PFSK-1 (cell line): ENCODE measurements around the gene CREB3.

Experiments used
- FOXP2 ChIP-seq: optimal IDR thresholded peaks from 2 replicates; pipeline ENCODE3; 2011; ENCODE audit warnings: borderline replicate concordance, control low read depth, inconsistent platforms; ENCODE audit not compliant: insufficient read depth; ENCODE audit errors: extremely low read length, extremely low read depth
- POLR2AphosphoS5 ChIP-seq: IDR thresholded peaks from 2 replicates; pipeline ENCODE4 v1.6.1; 2012; ENCODE audit warnings: low read depth, mild to moderate bottlenecking, control low read depth, low read length, moderate library complexity
- SIN3A ChIP-seq: IDR thresholded peaks from 2 replicates; pipeline ENCODE4 v1.6.1; 2012; ENCODE audit warnings: mild to moderate bottlenecking, low read length, moderate library complexity, borderline replicate concordance; ENCODE audit not compliant: insufficient read depth
- TAF1 ChIP-seq: IDR thresholded peaks from 2 replicates; pipeline ENCODE4 v1.6.1; 2012; ENCODE audit warnings: low read length, control low read depth, borderline replicate concordance; ENCODE audit not compliant: insufficient read depth

DNA sequence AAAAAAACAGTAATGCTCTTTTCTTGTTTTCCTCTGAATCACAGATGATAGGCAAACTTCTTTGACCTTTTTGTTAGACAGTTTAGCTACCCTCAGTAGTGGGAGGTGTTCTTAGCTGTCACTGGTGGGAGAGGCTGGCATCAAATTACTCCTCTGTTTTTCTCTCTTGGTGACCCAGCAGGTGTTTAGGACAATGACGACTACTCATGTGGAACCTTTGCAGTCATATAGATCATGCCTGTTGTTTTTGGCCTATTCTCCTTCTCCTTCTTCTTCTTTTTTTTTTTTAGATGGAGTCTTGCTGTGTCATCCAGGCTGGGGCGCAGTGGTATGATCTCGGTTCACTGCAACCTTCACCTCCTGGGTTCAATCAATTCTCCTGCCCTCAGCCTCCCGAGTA is 43.6 kb downstream of the CREB3 start:
- TF ChIP-seq POLR2AphosphoS5 (no peak), FOXP2 (no peak), TAF1 (no peak), SIN3A (no peak)
